ENCODE measurements around the gene CD96. TPM values are rescaled to one million over a fixed set of nuclear protein-coding genes. Genes with fewer than 3 reads are reported as not detected.
A peak's percentile ranks its signal among the peaks of the same experiment; 100 is the strongest.
"Not testable (repeated sequence)": the region's sequence is repeated elsewhere in the genome, so short reads cannot be mapped to it uniquely, and the experiment has no call there.

CD96 gene
- total RNA-seq, 2 donors from 2014 or later: 31.7 to 97.9 TPM

- no peak for DNase-seq (ENCODE audit: low spot score in 2 of 2)
- Mint-ChIP-seq H3K36me3 (peaks cover 35 to 36% of the 10 kb centered on the region in 2 donors), H3K27ac (peak overlapping the region; percentile 72 to 83), H3K9me3 (peaks cover 15 to 24% of the 10 kb centered on the region in 2 donors)
- ATAC-seq: no peak
Measured at GRCh38 chr3:111667170-111667569, 125.2 kb downstream of the CD96 start.

- H3K9me3 Mint-ChIP-seq: peaks cover 9 to 20% of the 10 kb centered on the region in 2 donors
- peaks cover 29 to 30% of the 10 kb centered on the region in 2 donors for H3K36me3 Mint-ChIP-seq
- DNase-seq (ENCODE audit: low spot score in 2 of 2): peak; percentile 51 to 62
Measured at GRCh38 chr3:111667621-111668239, 125.7 kb downstream of the CD96 start.

GRCh38 chr3:111668326-111668725 is 126.3 kb downstream of the CD96 start:
- peak overlapping the region; percentile 34 to 83 for H3K27ac Mint-ChIP-seq
- ATAC-seq: no peak

More at GRCh38 chr3:111667621-111668239, 125.7 kb downstream of the CD96 start:
- peak; percentile 95 for ATAC-seq
- peak overlapping the region; percentile 72 to 83 for H3K27ac Mint-ChIP-seq

GRCh38 chr3:111668888-111669488 is 127.0 kb downstream of the CD96 start:
- H3K27ac Mint-ChIP-seq: peak overlapping the region; percentile 34 to 59
- H3K9me3 Mint-ChIP-seq: peaks cover 5 to 15% of the 10 kb centered on the region in 2 donors
- no peak for DNase-seq (ENCODE audit: low spot score in 2 of 2)
- peak; percentile 45 to 60 for ATAC-seq
- H3K36me3 Mint-ChIP-seq: peaks cover 17 to 18% of the 10 kb centered on the region in 2 donors

More at GRCh38 chr3:111668326-111668725, 126.3 kb downstream of the CD96 start:
- no peak for DNase-seq (ENCODE audit: low spot score in 2 of 2)
- Mint-ChIP-seq H3K9me3 (peaks cover 5 to 17% of the 10 kb centered on the region in 2 donors), H3K36me3 (peaks cover 23 to 24% of the 10 kb centered on the region in 2 donors)

- no peak for DNase-seq (ENCODE audit: low spot score in 2 of 2)
- Mint-ChIP-seq H3K27ac (peak overlapping the region in 1 of 2 donors; percentile 64), H3K36me3 (peaks cover 9 to 22% of the 10 kb centered on the region in 2 donors), H3K9me3 (peaks cover under 1 to 8% of the 10 kb centered on the region in 2 donors)
- ATAC-seq: no peak
Measured at GRCh38 chr3:111669926-111670630, 128.1 kb downstream of the CD96 start.

GRCh38 chr3:111672461-111672860 is 130.5 kb downstream of the CD96 start:
- Mint-ChIP-seq H3K27ac (peak overlapping the region in 1 of 2 donors; percentile 89), H3K36me3 (peaks cover 4 to 30% of the 10 kb centered on the region in 2 donors)
- H3K9me3 Mint-ChIP-seq; ATAC-seq; DNase-seq (ENCODE audit: low spot score in 2 of 2): not testable (repeated sequence)

GRCh38 chr3:111675846-111676210 is 133.8 kb downstream of the CD96 start:
- peak overlapping the region in 1 of 2 donors; percentile 89 for H3K27ac Mint-ChIP-seq
- no peak for DNase-seq (ENCODE audit: low spot score in 2 of 2)
- peaks cover 16 to 24% of the 10 kb centered on the region in 2 donors for H3K36me3 Mint-ChIP-seq
- no peak for ATAC-seq
- no peaks in the 10 kb centered on the region for H3K9me3 Mint-ChIP-seq

GRCh38 chr3:111676211-111677006 is 134.4 kb downstream of the CD96 start:
- Mint-ChIP-seq H3K36me3 (peaks cover 16 to 24% of the 10 kb centered on the region in 2 donors), H3K27ac (peak overlapping the region; percentile 22 to 89), H3K9me3 (no peaks in the 10 kb centered on the region)
- DNase-seq (ENCODE audit: low spot score in 2 of 2) (peak in 1 of 2 donors; percentile 57), ATAC-seq (peak in 1 of 2 donors; percentile 44)

GRCh38 chr3:111677007-111677392 is 135.0 kb downstream of the CD96 start:
- DNase-seq (ENCODE audit: low spot score in 2 of 2) (no peak), ATAC-seq (no peak)
- peaks cover 16 to 24% of the 10 kb centered on the region in 2 donors for H3K36me3 Mint-ChIP-seq
- no peaks in the 10 kb centered on the region for H3K9me3 Mint-ChIP-seq
- H3K27ac Mint-ChIP-seq: peak overlapping the region; percentile 22 to 89

- no peak for ATAC-seq
- Mint-ChIP-seq H3K36me3 (peaks cover under 1 to 24% of the 10 kb centered on the region in 2 donors), H3K9me3 (peaks cover 4 to 5% of the 10 kb centered on the region in 2 donors), H3K27ac (no peak overlapping the region)
- no peak for DNase-seq (ENCODE audit: low spot score in 2 of 2)
Measured at GRCh38 chr3:111681661-111682426, 139.8 kb downstream of the CD96 start.

GRCh38 chr3:111684640-111685039 is 142.6 kb downstream of the CD96 start:
- Mint-ChIP-seq H3K9me3 (peaks cover 4 to 5% of the 10 kb centered on the region in 2 donors), H3K27ac (no peak overlapping the region), H3K36me3 (peaks cover 0 to 22% of the 10 kb centered on the region in 2 donors)
- ATAC-seq (no peak), DNase-seq (ENCODE audit: low spot score in 2 of 2) (no peak)

- peaks cover 0 to 7% of the 10 kb centered on the region in 2 donors for H3K36me3 Mint-ChIP-seq
- ATAC-seq: no peak
- no peak for DNase-seq (ENCODE audit: low spot score in 2 of 2)
- peaks cover 4 to 5% of the 10 kb centered on the region in 2 donors for H3K9me3 Mint-ChIP-seq
- no peak overlapping the region for H3K27ac Mint-ChIP-seq
Measured at GRCh38 chr3:111688190-111688800, 146.3 kb downstream of the CD96 start.

- Mint-ChIP-seq H3K36me3 (no peaks in the 10 kb centered on the region), H3K9me3 (no peaks in the 10 kb centered on the region), H3K27ac (no peak overlapping the region)
- ATAC-seq (peak; percentile 91 to 94), DNase-seq (ENCODE audit: low spot score in 2 of 2) (no peak)
Measured at GRCh38 chr3:111690242-111690641, 148.2 kb downstream of the CD96 start.

- Mint-ChIP-seq H3K36me3 (no peaks in the 10 kb centered on the region), H3K27ac (no peak overlapping the region), H3K9me3 (no peaks in the 10 kb centered on the region)
- ATAC-seq: no peak
- no peak for DNase-seq (ENCODE audit: low spot score in 2 of 2)
Measured at GRCh38 chr3:111691293-111691909, 149.4 kb downstream of the CD96 start.
